Renal pelvis (tissue), 4 donors: Measurements from ENCODE around the gene GNAZ. TPM values are rescaled to one million over a fixed set of nuclear protein-coding genes. Genes with fewer than 3 reads are reported as not detected.
"Not testable (repeated sequence)": the region's sequence is repeated elsewhere in the genome, so short reads cannot be mapped to it uniquely, and the experiment has no call there.

ENCODE experiments used
- DNase-seq: peaks from one replicate; pipeline ENCODE4 v3.0.0-alpha.2; 2013
- polyA plus RNA-seq, 3 donors: library from polyadenylated mRNA; unstranded; fragments of 120-200 nt; gene quantifications; one replicate each; pipeline ENCODE4 v1.2.1, GENCODE V29; 2013; ENCODE audit not compliant: insufficient read length in 3 of 3

GNAZ gene
- polyA plus RNA-seq, 3 donors, result 5.9 to 7.8 (median 6.9) TPM

DNA sequence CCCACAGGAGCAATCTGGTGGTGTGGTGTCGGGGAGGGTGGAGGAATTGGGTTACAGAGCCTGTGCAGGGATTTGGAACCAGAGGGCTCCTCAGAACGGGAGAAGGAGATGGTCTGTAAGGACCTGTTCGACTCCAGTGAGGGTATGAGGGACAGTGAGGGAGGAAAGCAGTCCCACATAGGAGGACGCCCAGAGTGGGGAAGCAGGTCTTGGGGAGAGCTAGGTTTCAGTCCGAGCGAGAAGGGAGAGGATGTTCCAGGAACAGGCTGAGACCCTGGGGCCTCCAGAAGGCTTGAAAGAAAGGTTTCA, 32.0 kb upstream of the GNAZ start:
- DNase-seq, result no peak

DNA sequence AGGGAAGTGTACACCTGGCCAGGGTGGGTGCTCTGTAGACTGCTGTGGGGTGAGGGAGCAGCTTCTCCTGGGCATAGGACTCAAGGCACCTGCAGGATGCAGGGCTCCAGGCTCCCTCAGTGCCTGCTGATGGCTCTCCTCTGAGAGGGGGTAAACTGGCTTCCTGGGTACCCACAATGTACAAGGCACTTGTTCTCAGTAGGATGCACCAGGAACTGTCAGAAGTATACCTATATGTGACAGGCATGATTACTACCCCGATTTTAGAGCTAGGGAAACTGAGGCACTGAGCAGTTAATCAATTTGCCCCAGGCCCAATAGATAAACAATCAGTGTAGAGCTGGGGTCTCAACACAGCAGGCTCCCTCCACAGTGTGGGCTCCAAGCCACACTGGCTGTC, 31.4 kb upstream of the GNAZ start:
- DNase-seq, result no peak

DNA sequence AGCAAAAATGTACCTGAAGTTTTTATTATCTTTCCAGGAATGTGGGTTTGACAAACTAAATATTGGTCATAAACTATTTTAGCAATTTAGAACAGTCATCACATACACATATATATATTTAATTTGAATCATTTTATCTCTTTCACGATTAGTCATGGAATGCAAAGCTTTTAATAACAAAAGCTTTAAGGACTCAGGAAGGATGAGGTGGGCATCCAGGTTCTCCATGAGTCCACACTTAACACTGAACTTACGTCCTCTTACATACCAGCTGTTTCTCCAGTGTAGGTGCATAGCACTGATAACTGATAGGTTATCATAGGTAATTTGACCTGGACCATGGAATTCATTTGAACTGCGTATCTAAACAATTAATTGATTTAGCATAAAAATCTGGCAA, 28.1 kb upstream of the GNAZ start:
- DNase-seq, result no peak

DNA sequence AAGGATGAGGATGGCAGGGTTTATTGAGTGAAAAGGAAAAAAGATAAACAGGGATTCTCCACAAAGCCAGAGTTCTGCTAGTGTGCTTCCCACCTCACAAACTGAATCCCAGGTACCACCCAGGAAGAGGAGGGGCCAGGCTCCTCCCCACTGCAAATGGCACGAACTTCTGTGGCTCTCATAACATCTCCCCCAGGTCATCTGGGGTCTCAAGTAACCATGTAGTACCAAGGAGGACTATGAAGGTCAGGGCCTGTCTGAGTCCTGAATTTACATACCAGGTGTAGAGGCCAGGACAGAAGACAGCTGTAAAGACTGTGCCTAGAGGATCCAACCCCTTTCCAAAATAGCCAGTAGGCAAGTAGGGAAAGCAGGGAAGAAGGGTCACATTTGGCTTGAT, 25.7 kb upstream of the GNAZ start:
- no peak for DNase-seq

DNA sequence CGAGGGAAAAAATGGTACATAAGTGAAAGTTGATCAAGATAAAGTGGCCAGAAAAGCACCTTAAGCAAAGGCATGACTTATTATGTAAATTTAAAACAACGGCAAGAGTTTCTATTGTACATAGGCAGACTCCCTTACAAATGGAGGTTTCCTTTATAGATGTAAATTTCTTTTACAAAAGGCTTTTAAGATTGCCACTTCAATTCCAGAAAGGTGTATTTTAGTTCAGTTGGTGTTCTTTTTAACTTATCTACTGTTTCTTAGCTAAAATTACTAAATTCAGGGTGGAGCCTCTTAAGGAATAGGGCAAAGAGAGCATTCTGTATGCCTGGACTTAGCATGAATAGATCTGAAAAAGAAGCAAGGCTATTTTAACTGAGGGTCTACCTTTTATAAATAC, 24.9 kb upstream of the GNAZ start:
- no peak for DNase-seq

DNA sequence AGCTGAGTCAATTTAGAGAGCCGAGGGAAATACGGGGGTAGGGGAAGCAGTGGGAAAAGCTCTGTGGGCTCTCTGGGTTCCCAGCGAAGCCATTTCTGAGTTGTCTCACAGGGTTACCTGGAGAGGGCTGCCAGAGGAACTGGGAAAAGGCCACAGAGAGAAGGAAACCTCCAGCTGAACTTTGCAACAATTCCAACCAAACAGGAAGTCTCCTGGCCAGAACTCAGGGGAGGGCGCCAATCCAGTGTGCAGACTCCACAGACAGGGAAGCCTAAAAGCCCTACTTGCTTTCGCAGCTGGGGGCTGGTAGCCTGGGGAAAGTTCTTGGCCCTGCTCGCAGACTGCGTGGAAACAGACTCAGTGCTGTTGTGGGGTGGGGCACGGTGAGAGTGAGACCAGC, 23.1 kb upstream of the GNAZ start:
- DNase-seq, result no peak

DNA sequence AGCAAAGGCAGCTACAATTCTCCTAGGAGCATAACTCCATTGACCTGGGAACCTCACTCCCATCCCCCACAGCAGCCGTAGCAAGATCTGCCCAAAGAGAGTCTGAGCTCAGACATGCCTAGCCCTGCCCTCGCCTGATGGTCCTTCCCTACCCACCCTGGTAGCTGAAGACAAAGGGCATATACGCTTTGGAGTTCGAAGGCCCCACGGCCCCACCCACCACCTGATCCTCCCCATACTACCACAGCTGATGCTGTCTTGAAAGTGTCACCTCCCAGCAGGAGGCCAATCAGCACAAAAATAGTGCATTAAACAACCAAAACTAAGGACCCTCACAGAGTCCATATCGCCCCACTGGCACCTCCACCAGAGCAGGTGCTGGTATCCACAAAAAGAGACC, 22.6 kb upstream of the GNAZ start:
- no peak for DNase-seq

DNA sequence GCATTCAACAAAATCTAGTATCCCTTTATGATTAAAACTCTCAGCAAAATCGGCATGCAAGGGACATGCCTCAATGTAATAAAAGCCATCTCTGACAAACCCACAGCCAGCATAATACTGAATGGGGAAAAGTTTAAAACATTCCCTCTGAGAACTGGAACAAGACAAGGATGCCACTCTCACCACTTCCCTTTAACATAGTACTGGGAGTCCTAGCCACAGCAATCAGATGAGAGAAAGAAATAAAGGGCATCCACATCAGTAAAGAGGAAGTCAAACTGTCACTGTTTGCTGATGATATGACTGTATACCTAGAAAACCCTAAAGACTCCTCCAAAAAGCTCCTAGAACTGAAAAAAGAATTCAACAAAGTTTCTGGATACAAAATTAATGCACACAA, 19.8 kb upstream of the GNAZ start:
- not testable (repeated sequence) for DNase-seq

DNA sequence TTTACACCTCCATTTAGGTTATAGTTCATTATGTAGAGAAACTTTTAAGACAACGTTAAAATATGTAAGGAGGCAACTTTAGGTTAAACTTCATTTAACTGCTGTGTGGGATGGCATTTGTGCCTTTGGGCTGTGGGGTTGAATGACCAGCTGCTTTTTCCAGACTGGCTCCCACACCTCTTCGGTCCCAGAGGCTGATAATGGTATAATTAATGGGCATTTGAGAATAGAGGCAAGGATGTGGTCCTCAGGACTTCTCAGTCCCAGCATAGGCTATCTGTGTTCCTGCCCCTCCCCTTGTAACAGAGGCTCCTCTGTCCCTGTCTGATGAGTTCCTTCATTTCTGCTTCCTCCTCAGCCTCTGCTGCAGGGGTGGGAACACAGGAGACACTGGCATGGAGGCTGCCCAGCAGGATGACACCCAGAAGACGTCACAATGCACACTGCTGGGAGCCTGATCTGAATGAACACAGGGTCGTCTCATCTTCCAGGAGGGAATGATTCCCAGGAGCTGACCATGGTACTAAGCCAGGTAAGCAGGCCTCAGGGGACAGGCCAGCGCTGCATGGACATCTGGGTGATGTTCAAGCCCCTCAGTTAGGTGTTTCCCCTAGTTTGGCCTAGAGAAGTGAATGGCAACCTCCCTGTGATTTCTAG, 17.1 kb upstream of the GNAZ start:
- no peak for DNase-seq

DNA sequence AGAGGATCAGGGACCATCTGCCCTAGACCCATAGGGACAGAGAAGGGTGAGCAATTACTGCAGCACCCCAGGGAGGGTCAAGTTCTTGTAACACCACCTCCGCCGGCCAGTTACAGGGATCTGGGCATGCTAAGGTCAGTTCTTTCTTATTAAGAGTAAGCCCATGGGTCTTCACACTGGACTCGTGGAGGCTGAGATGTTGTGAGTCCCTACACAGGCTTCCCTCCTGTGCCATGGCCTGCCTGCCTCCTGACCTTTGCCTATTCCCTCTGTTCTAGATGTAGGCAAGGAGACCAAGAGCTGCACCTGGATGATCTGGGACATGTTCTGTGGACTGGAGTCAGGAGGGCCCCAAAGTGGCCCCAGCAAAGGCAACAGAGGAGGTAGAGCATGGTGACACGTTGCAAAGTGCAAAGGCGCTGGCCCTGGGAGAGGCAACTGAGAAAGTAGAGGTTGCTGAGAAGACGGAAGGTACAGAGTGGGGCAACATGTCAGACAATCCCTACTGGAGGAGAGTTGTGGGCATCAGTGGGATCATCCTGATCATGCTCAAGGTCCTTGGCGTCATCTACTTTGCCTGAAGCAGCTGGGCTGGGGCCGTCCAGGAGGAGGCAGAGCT, 16.3 kb upstream of the GNAZ start:
- no peak for DNase-seq

DNA sequence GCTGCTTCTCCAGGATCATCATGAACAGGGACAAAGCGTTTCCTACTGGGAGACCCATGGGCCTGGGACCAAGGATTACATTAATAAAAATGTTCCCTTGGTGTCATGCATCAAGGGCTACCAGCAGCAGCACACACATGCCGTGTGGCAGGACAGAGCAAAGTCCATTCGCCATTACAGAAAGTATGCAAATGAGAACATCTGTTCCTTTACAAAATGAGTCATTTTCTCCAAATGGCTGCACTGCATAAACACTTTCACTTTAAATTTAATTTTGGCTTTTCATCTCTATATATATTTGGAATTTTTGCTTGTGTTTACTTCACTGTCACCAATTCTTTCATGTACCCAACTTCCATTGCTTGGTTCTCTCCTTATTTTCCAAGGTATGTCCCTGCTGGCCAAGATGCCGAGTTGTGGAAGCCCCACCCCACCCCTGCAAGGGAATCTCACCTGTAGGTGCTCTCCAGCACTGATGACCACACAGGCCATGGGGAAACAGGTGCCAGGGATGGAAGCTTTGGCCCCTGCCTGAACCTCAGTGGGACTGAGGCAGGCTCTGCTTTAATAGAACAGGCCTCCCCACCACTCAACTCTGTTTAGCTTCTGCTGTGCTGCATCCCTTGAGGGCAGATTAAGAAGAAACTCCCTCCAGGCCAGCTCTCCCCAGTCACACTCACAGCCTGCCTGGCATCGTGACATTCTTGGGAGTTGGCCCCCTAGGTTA, 15.6 kb upstream of the GNAZ start:
- DNase-seq, result no peak

DNA sequence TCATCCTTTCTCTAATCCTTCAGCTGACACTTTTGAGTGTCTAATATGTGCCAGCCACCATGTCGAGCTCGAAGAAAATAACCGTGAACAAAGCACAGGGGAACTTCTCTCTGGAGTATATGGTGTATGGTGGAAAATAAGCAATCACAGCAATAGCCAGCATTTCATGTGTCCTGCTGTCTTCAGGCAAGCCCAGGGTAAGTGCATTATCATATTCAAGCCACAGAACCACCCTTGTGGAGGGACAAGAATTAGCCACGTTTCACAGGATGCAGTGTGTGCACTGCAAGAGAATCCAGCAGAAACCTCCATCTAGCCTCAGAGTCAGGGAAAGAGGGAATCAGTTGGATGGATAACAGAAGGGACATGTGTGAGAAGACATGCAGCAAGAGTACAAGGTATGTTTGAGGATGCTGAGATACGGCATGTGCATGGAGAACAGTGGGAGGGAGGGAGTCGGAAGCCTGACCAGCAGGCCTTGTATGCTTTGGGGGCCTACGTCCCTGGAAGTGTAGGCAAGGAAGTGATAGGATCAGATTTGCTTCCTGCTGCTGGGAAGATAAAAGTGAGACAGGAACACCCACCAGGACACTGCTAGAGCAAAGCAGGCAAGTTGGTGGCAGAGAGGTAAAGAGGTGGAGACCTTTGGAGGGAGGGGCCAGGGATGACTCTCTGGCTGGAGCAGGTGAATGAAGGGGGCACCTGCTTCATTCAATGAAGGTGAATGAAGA, 14.7 kb upstream of the GNAZ start:
- no peak for DNase-seq

DNA sequence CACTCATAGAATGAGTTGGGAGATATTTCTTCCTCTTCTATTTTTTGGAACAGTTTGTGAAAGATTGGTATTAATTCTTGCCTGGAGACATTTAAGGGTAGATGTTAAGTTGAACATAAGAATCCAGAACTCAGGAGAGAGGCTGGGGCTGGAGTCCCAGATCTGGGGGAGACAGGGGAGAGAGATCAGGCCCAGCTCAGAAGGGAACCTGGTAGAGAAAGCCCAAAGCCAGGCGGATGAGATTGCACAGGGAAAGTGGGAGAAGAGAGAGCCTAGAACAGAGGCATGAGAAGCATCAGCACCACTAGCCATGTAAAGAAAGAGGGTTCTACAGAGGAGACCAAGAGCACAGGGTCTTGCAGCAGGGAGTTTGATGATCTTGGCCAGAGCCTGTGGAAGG, 13.0 kb upstream of the GNAZ start:
- no peak for DNase-seq

DNA sequence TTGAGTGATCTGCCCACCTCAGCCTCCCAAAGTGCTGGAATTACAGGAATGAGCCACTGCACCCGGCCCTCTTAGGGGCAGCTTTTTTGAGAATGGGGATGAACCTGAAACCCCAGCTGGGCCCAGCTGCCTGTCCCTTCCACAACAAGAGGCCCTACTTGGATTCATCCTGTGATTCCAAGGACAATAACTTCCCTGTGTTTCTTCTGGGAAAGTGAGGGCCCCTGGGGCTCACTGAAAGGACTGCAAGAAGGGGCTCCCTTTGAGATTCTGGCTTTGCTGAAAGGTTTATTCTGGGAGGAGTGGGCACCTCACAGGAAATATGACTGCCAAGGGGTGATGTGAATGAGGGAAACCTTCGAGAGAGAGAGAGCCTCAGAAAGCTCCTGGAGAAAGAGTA, 12.3 kb upstream of the GNAZ start:
- no peak for DNase-seq

DNA sequence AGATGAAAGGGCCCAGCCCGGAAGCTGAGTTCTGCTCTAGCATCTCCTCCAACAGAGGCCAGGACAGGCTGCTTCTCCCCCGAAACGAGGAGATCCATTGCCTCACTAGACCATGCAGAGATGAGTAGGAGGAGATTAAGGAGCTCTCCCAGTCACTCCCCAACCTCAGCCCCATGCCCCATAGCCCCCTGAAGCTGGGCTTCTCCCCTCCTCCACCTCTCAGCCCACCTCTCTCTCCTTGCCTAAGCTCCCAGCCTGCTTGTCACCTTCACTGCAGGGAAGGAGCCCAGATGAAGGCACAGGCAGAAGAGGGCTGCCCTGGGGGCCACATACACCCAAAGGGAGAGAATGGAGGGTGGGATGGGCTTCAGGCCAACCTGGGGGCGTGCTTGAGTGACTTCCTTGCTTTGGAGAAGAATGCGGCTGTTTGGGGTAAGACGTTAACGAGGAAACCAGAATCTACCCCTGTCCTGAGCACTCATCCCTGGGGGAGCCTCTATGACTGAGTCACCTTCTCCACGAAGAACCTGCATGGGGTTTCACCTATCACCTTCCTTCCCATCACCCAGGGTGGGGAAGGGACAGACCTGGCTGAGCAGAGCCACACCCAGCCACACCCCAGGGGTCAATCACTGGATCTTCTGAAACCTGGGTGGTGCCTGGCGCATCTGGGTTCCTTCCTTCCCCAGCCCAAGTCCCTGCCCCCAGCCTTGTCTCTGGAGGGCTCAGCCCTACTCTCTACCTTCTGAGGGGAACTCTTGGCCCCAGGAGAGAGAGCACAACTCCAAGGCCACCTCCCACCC, 11.6 kb upstream of the GNAZ start:
- no peak for DNase-seq

DNA sequence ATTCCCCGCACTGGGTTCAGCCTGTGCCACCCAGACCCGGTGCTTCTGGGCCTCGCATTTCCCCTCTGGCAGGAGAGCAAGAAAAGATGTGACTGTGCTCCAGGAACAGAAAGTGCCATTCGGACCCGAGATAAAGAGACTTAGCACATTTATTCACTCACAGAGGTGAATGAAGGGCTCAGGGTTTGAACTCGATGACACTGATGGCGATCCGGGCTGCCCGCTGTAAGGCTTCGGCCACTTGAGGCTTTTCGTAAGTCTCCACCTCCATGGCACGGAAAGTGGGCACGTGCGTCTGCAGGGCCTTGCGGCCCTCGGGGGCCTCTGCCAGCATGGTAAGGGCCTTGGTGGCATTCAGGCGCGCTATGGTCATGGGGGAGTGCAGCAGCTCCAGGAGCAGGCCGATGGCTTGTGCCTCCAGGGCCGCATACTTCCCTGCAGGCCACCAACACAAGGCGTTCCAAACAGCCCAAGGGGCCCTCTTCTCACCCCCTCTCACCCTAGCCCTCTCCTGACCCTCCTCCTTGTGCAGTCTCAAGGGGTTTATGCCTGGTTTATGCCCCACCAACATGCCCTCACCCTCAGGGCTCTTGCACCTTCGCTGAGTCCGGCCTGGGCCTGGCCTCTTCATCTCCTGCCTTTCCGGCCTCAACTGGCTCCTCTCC, 10.9 kb upstream of the GNAZ start:
- no peak for DNase-seq

DNA sequence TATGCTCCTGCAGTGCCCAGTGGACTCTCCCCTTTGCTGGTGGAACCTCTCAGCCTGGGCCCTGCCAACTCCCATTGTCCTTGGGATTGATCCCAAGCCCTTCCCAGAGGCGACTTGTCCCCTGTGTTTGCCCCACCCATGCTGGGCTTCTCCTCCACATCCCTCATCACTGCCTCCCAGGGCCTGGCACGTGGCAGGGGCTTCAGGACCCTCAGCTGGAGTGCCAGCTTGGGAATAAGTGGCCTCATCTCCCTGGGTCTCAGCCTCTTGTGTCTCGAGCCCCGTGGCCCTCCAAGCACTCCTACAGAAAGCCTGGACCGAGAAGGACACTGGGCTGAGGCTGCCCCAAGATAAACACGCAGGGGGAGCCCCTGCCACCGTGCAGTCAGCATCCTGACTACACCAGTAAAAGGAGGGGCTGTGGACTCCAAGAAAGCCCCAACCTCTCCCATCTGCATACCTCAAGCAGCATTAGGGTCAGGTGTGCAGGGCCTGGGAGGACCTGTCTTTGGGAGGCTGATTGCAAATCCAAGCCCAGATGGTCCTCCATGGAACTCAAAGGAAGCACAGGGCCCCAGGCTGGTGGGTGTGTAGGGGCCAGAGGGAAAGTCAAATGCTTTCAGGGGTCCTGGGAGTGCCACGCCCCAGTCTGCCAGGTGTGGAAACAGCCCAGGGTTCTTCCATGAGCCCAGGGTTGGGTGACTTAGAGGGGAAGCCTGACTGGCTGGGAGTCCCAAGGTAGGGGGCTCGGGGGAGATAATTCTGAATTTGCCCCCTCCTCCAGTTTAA, 9.5 kb upstream of the GNAZ start:
- DNase-seq, result no peak

DNA sequence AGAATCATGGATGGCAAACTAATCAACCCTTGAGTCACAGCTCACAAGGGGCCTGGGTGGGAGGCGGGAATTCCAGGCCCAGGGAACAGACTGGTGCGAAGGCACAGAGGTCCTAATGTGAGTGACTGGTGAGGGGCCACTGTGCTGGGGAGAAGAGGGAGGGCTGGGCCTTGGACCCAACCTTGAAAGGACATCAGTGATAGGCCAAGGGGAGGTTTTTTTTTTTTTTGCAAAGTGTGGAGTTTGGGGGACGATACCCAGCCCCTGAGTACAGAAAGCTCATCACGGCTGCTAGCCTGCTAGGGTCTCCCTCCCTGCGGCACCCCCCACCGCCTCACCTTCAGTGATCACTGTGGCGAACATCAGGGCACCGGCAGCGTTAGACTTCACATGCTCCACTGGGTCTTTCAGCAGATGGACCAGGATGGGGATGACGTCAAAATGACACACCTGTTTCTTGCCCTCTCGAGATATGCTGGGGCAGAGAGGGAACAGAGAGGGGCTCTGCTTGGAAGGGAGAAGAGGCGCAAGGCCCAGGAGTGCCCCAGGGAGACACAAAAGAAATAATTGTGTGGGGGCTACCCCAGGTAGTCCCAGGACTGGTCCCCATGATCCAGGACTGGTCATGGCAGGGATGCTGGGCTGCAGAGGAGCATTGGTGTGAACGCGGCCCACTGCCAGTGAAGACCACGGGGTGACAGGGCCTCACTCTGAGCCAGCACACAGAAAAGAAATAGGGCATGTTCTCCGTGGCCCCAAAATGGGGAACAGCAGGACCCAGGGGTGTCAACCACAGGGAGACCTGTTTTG, 8.6 kb upstream of the GNAZ start:
- no peak for DNase-seq

DNA sequence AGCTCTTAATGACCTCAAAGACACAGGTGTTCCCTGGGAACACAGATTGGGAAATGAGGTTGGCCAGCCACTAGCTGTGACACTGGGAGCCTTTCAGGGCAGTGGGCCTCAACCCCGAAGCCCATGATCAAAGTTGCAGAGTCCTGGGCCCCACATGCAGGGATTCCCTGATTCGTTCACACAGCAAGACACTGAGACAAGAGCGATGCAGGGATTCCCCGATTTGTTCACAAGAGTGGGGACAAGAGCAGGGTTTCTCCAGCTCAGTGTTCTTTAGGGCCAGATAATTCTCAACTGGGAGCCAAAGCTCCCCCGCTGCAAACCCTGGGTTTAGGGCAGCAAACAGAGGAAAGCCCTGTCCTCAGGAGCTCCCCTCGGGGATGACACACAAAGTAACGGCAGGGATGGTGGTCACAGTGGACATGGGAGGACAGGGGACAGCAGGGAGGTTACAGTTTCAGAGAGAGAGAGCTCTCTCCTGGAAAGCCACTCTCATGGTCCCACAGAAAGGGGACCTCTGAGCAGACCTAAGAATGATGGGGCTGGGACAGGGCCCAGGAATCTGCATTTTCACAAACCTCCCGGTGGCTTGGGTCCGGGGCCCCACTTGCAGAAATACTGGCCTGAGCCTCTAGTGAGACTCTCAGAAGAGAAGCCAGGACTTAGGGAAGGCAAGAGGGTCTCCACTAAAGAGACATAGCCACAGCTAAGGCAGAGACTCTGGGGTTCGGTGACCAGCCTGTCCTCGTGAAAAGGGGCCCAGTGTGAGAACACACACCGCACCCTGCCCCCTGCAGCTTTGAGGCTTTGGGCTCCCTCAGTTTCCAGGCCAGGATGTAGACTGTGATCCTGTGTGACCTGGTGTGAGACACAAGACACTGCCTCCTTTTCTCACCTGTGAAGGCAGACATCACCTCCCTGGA, 7.4 kb upstream of the GNAZ start:
- no peak for DNase-seq
